Neural cell (in vitro differentiated cells): ENCODE results near the gene KANK4.

Experiments used
- CTCF ChIP-seq: fragments of 450-650 bp; IDR thresholded peaks from 2 replicates; pipeline ENCODE4 v1.5.1; 2014; ENCODE audit warnings: antibody characterized with exemption, mild to moderate bottlenecking, moderate library complexity; ENCODE audit not compliant: poor library complexity, severe bottlenecking
- EP300 ChIP-seq: fragments of 450-650 bp; conservative IDR thresholded peaks from 2 replicates; pipeline ENCODE4 v1.6.1; 2014; ENCODE audit warnings: antibody characterized with exemption, mild to moderate bottlenecking, moderate library complexity; ENCODE audit not compliant: poor library complexity, severe bottlenecking
- EZH2 ChIP-seq: fragments of 200-600, 300-800 bp; shearing (Covaris generic), sonication (generic); IDR thresholded peaks from 2 replicates; pipeline ENCODE4 v1.6.1; 2014; ENCODE audit warnings: antibody characterized with exemption, low read length, borderline replicate concordance, mild to moderate bottlenecking; ENCODE audit not compliant: insufficient read depth, poor library complexity, severe bottlenecking
- MXI1 ChIP-seq: fragments of 450-650 bp; conservative IDR thresholded peaks from 2 replicates; pipeline ENCODE4 v1.6.1; 2014; ENCODE audit warnings: antibody characterized with exemption, mild to moderate bottlenecking; ENCODE audit not compliant: poor library complexity, severe bottlenecking
- POLR2AphosphoS5 ChIP-seq: IDR thresholded peaks from 2 replicates; pipeline ENCODE4 v1.6.1; 2012
- RAD21 ChIP-seq: fragments of 450-650 bp; conservative IDR thresholded peaks from 2 replicates; pipeline ENCODE4 v1.6.1; 2014; ENCODE audit warnings: antibody characterized with exemption, mild to moderate bottlenecking, moderate library complexity
- REST ChIP-seq: IDR thresholded peaks from 2 replicates; pipeline ENCODE4 v1.6.1; 2012; ENCODE audit warnings: borderline replicate concordance
- TAF1 ChIP-seq: IDR thresholded peaks from 2 replicates; pipeline ENCODE4 v1.6.1; 2012; ENCODE audit warnings: low read depth

- no peak for TF ChIP-seq POLR2AphosphoS5
- no peak for TF ChIP-seq REST
- TF ChIP-seq CTCF, result no peak
- TF ChIP-seq RAD21, result no peak
- no peak for TF ChIP-seq EP300
- TF ChIP-seq TAF1, result no peak
- TF ChIP-seq EZH2, result no peak
- no peak for TF ChIP-seq MXI1
Observed at GRCh38 chr1:62207187-62207586, 112.0 kb downstream of the KANK4 start.
